H1 (cell line): Measurements from ENCODE around the gene BBC3. TPM values are rescaled to one million over a fixed set of nuclear protein-coding genes. Genes with fewer than 3 reads are reported as not detected.

ENCODE experiments used
- CTCF ChIA-PET: fragments of 300-600 bp; sonication (Branson Sonifier 250); formaldehyde crosslinking; loops from one replicate; lab custom pipeline; 2021; ENCODE audit not compliant: partially characterized antibody; lab: Charles Lee
- POLR2A ChIA-PET: fragments of 300-600 bp; sonication (Branson Sonifier 250); formaldehyde crosslinking; loops from one replicate; lab custom pipeline; 2021; ENCODE audit warnings: inconsistent platforms; ENCODE audit not compliant: partially characterized antibody; lab: Charles Lee
- DNase-seq, 2 experiments: peaks; one replicate each; pipeline versions ENCODE4 v3.0.0 to v3.0.0-alpha.2; 2010 to 2022; ENCODE audit warnings: low spot score in 2 of 2, low read depth in 1 of 2, mixed read lengths in 1 of 2
- FAIRE-seq: peaks from 2 replicates; lab custom pipeline; 2011; peaks lifted over from hg19 to GRCh38; lab: Jason Lieb, UNC
- H2AFZ ChIP-seq: 2 replicates; pipeline ENCODE4 v1.8.1; 2012; ENCODE audit warnings: low read length, inconsistent platforms
- H2AK5ac ChIP-seq: 2 replicates; pipeline ENCODE4 v1.6.1; 2013; ENCODE audit warnings: low read depth, low read length
- H2BK120ac ChIP-seq: replicated peaks from 2 replicates; pipeline ENCODE3; 2013; ENCODE audit warnings: low read depth, low read length, inconsistent platforms
- H2BK12ac ChIP-seq: 2 replicates; pipeline ENCODE4 v1.6.1; 2013; ENCODE audit warnings: low read depth, low read length
- H2BK15ac ChIP-seq: 2 replicates; pipeline ENCODE4 v1.6.1; 2013; ENCODE audit warnings: low read length
- H2BK20ac ChIP-seq: 2 replicates; pipeline ENCODE4 v1.6.1; 2013; ENCODE audit warnings: low read length
- H2BK5ac ChIP-seq: 2 replicates; pipeline ENCODE4 v1.6.1; 2013; ENCODE audit warnings: low read depth, low read length
- H3K14ac ChIP-seq: 2 replicates; pipeline ENCODE4 v1.6.1; 2013; ENCODE audit warnings: inconsistent platforms; ENCODE audit not compliant: insufficient read length
- H3K18ac ChIP-seq: 2 replicates; pipeline ENCODE4 v1.6.1; 2013; ENCODE audit warnings: low read length; ENCODE audit errors: extremely low read depth
- H3K23ac ChIP-seq: 2 replicates; pipeline ENCODE4 v1.6.1; 2013; ENCODE audit warnings: inconsistent platforms; ENCODE audit not compliant: insufficient read length
- H3K23me2 ChIP-seq: 2 replicates; pipeline ENCODE4 v1.6.1; 2013; ENCODE audit warnings: low read depth, low read length
- H3K27ac ChIP-seq: 2 replicates; pipeline ENCODE4 v1.6.1; 2011; ENCODE audit warnings: low read depth, low read length, inconsistent platforms
- H3K27me3 ChIP-seq, 4 experiments: replicated peaks in 1 of 4; 1 replicate in 1 of 4; 2 replicates in 3 of 4; pipeline versions ENCODE4 v1.6.1 to v1.8.1; 2011 to 2013; ENCODE audit warnings: low read length in 3 of 4, mild to moderate bottlenecking in 3 of 4, inconsistent platforms in 2 of 4, mixed read lengths in 2 of 4, moderate library complexity in 1 of 4; ENCODE audit not compliant: control insufficient read depth in 3 of 4, insufficient read depth in 3 of 4; ENCODE audit errors: extremely low read depth in 1 of 4
- H3K36me3 ChIP-seq, 4 experiments: 2 replicates each; pipeline versions ENCODE4 v1.6.1 to v1.8.1; 2011 to 2013; ENCODE audit warnings: mild to moderate bottlenecking in 4 of 4, low read length in 3 of 4, moderate library complexity in 2 of 4, control low read depth in 1 of 4, inconsistent platforms in 1 of 4; ENCODE audit not compliant: insufficient read depth in 4 of 4, control insufficient read depth in 2 of 4
- H3K4ac ChIP-seq: replicated peaks from 2 replicates; pipeline ENCODE3; 2013; ENCODE audit warnings: low read length, low read depth, mixed read lengths, inconsistent platforms; ENCODE audit not compliant: insufficient read length
- H3K4me1 ChIP-seq, 4 experiments: replicated peaks in 1 of 4; 1 replicate in 1 of 4; 2 replicates in 3 of 4; pipeline versions ENCODE4 v1.6.1 to v1.8.1; 2011 to 2013; ENCODE audit warnings: low read length in 3 of 4, inconsistent platforms in 2 of 4, mixed read lengths in 1 of 4; ENCODE audit not compliant: insufficient read depth in 4 of 4, control insufficient read depth in 3 of 4
- H3K4me2 ChIP-seq, 2 experiments: 2 replicates each; pipeline versions ENCODE4 v1.6.1 to v1.8.1; 2011 to 2013; ENCODE audit warnings: low read depth in 2 of 2, low read length in 2 of 2, control low read depth in 1 of 2, inconsistent platforms in 1 of 2, mild to moderate bottlenecking in 1 of 2; ENCODE audit not compliant: insufficient read depth in 1 of 2
- H3K4me3 ChIP-seq, 4 experiments: fragments of 200-600, 300-600 bp in 1 of 4; sonication (generic), shearing (Covaris generic), sonication (Bioruptor Twin) in 1 of 4; 2 replicates each; pipeline versions ENCODE4 v1.5.1 to v1.8.1; 2011 to 2016; ENCODE audit warnings: low read length in 4 of 4, low read depth in 3 of 4, control low read depth in 2 of 4, inconsistent platforms in 2 of 4, mild to moderate bottlenecking in 2 of 4, mixed read lengths in 1 of 4, moderate library complexity in 1 of 4; ENCODE audit not compliant: insufficient read depth in 2 of 4; ENCODE audit errors: extremely low read depth in 1 of 4
- H3K56ac ChIP-seq: replicated peaks from 2 replicates; pipeline ENCODE3; 2013; ENCODE audit warnings: low read depth, mild to moderate bottlenecking, mixed read lengths, low read length, inconsistent platforms; ENCODE audit not compliant: insufficient read length
- H3K79me1 ChIP-seq: 2 replicates; pipeline ENCODE4 v1.6.1; 2013; ENCODE audit warnings: low read depth, low read length, control low read depth
- H3K79me2 ChIP-seq, 2 experiments: 2 replicates each; pipeline versions ENCODE4 v1.6.1 to v1.8.1; 2012 to 2013; ENCODE audit warnings: low read length in 2 of 2, mild to moderate bottlenecking in 2 of 2, inconsistent platforms in 1 of 2; ENCODE audit not compliant: insufficient read depth in 2 of 2, control insufficient read depth in 1 of 2
- H3K9ac ChIP-seq, 4 experiments: replicated peaks in 1 of 4; 1 replicate in 1 of 4; 2 replicates in 3 of 4; pipeline versions ENCODE4 v1.6.1 to v1.8.1; 2011 to 2013; ENCODE audit warnings: low read depth in 3 of 4, low read length in 3 of 4, control low read depth in 2 of 4, mild to moderate bottlenecking in 2 of 4, moderate library complexity in 2 of 4, inconsistent platforms in 1 of 4; ENCODE audit errors: extremely low read depth in 1 of 4
- H3K9me3 ChIP-seq, 2 experiments: 2 replicates each; pipeline versions ENCODE4 v1.6.1 to v1.8.1; 2012 to 2013; ENCODE audit warnings: mild to moderate bottlenecking in 2 of 2, moderate library complexity in 2 of 2, control low read depth in 1 of 2, inconsistent platforms in 1 of 2, low read depth in 1 of 2, low read length in 1 of 2, mixed read lengths in 1 of 2; ENCODE audit not compliant: insufficient read depth in 2 of 2
- H4K20me1 ChIP-seq, 2 experiments: replicated peaks in 1 of 2; 2 replicates each; pipeline versions ENCODE3 to v1.8.1; 2011 to 2013; ENCODE audit warnings: inconsistent platforms in 2 of 2, low read length in 2 of 2, mild to moderate bottlenecking in 1 of 2; ENCODE audit not compliant: insufficient read depth in 2 of 2, control insufficient read depth in 1 of 2
- H4K5ac ChIP-seq: 2 replicates; pipeline ENCODE4 v1.6.1; 2013; ENCODE audit warnings: low read length, low read depth, mixed read lengths, inconsistent platforms; ENCODE audit not compliant: insufficient read length
- H4K8ac ChIP-seq: 2 replicates; pipeline ENCODE4 v1.8.0; 2013; ENCODE audit warnings: mild to moderate bottlenecking, moderate library complexity, low read length, inconsistent platforms; ENCODE audit not compliant: insufficient read depth; ENCODE audit errors: extremely low read depth
- H4K91ac ChIP-seq: replicated peaks from 2 replicates; pipeline ENCODE3; 2013; ENCODE audit warnings: low read length, mixed read lengths, inconsistent platforms; ENCODE audit not compliant: insufficient read length
- CBX5 ChIP-seq: fragments of 300-800, 300-1000 bp; sonication (generic); IDR thresholded peaks from 2 replicates; pipeline ENCODE4 v1.7.1; 2016; ENCODE audit warnings: antibody characterized with exemption, low read length, low read depth
- GTF2F1 ChIP-seq: IDR thresholded peaks from 2 replicates; pipeline ENCODE4 v1.6.1; 2012; ENCODE audit warnings: low read depth, low read length, improper control_type of control experiment, borderline replicate concordance
- USF2 ChIP-seq: IDR thresholded peaks from 2 replicates; pipeline ENCODE4 v1.6.1; 2011; ENCODE audit warnings: low read length, improper control_type of control experiment
- WGBS, 2 experiments: shearing (Covaris generic) in 1 of 2; methylation state at CpG; one replicate each; pipeline versions ENCODE4 v1.1.6 to v1.1.7; 2013 to 2015; ENCODE audit warnings: low lambda C conversion rate in 2 of 2, mixed read lengths in 2 of 2, inconsistent platforms in 1 of 2, low coverage in 1 of 2, missing lambda C conversion rate in 1 of 2; ENCODE audit not compliant: insufficient replicate concordance in 2 of 2, insufficient coverage in 1 of 2, insufficient read length in 1 of 2; ENCODE audit errors: extremely low coverage in 1 of 2, missing lambda C conversion rate in 1 of 2; 5-methylcytosine and 5-hydroxymethylcytosine counted together
- polyA plus RNA-seq, 7 experiments: library from polyadenylated mRNA; depleted of rRNA in 3 of 7; stranded (reverse) in 5 of 7; unstranded in 2 of 7; fragments of >200 nt in 5 of 7; fragments of 200-250 nt in 2 of 7; gene quantifications; 1 replicate in 5 of 7; 2 replicates in 1 of 7; 4 replicates in 1 of 7; pipeline versions ENCODE4 v1.2.1 to v1.2.3, GENCODE V29; 2011 to 2013; ENCODE audit warnings: missing spikeins in 2 of 7, mixed read lengths in 2 of 7
- total RNA-seq: library from RNA; stranded (reverse); fragmentation: NEBNext Ultra II Directional; extraction: Animal tissue kit (Norgen Biotek cat#: 25700); gene quantifications from 2 replicates; pipeline ENCODE4 v1.2.1, GENCODE V29; 2021

The BBC3 gene
- total and polyA plus RNA-seq, 2 of the 8 experiments (the other 6 are each of a cell fraction or from before 2014, with no cell fraction given) = 13.2 to 21.6 TPM

- Histone ChIP-seq H2BK15ac (no peak overlapping the region), H3K4me1 (peaks cover 0 to 8% (median 6%) of the 10 kb centered on the region in 4 experiments; a peak in 6 of 7 replicates), H2BK12ac (no peak overlapping the region), H2BK120ac (no peak overlapping the region), H3K27me3 (no peaks in the 10 kb centered on the region), H4K20me1 (peaks cover 0 to 8% of the 10 kb centered on the region in 2 experiments), H3K23me2 (peaks cover 9% of the 10 kb centered on the region), H2AK5ac (no peak overlapping the region), H3K4me3 (peak overlapping the region; percentile 62 to 85 (median 78); a peak in 5 of 8 replicates), H2BK5ac (0 out of 2 replicates have a peak overlapping the region, but pooled peaks have one; percentile 91), H3K9ac (no peak overlapping the region; a peak in 2 of 7 replicates), H3K27ac (no peak overlapping the region), H3K79me1 (peaks cover 5% of the 10 kb centered on the region), H3K23ac (no peak overlapping the region), H3K79me2 (peaks cover 0 to 15% of the 10 kb centered on the region in 2 experiments; a peak in 2 of 4 replicates), H3K4ac (no peak overlapping the region), H3K4me2 (peak overlapping the region; percentile 86 to 94; a peak in 3 of 4 replicates), H4K91ac (no peak overlapping the region), H3K14ac (no peak overlapping the region), H2BK20ac (no peak overlapping the region), H3K56ac (no peak overlapping the region), H3K36me3 (peaks cover 5 to 31% (median 14%) of the 10 kb centered on the region in 4 experiments; a peak in 7 of 8 replicates), H4K8ac (no peak overlapping the region), H3K18ac (no peak overlapping the region), H2AFZ (no peak overlapping the region), H4K5ac (no peak overlapping the region), H3K9me3 (no peaks in the 10 kb centered on the region)
- no peak for FAIRE-seq
- no peak for DNase-seq
- WGBS, 2 experiments = 90% methylated on average over 9 of the region's 9 CpGs; no CpG with 5 or more reads in 1 of the 2 experiments
- ChIA-PET POLR2A (interaction anchor here (0.7 to 4.8 kb wide), 4 partner anchors 9 to 48 kb away, joined by 3 to 49 read pairs (median 10); partner anchors contain the start of gene INAFM1), CTCF (no interaction called here)
- no peak for TF ChIP-seq CBX5
- no peak for TF ChIP-seq USF2
- no peak for TF ChIP-seq GTF2F1
Observed at GRCh38 chr19:47258434-47258833, 27.4 kb upstream of the BBC3 start.
